Measurements from ENCODE around the gene TLN1. TPM values are rescaled to one million over a fixed set of nuclear protein-coding genes. Genes with fewer than 3 reads are reported as not detected.

The TLN1 gene
- total RNA-seq, 1 donor from 2014 or later: 93.7 TPM

DNA sequence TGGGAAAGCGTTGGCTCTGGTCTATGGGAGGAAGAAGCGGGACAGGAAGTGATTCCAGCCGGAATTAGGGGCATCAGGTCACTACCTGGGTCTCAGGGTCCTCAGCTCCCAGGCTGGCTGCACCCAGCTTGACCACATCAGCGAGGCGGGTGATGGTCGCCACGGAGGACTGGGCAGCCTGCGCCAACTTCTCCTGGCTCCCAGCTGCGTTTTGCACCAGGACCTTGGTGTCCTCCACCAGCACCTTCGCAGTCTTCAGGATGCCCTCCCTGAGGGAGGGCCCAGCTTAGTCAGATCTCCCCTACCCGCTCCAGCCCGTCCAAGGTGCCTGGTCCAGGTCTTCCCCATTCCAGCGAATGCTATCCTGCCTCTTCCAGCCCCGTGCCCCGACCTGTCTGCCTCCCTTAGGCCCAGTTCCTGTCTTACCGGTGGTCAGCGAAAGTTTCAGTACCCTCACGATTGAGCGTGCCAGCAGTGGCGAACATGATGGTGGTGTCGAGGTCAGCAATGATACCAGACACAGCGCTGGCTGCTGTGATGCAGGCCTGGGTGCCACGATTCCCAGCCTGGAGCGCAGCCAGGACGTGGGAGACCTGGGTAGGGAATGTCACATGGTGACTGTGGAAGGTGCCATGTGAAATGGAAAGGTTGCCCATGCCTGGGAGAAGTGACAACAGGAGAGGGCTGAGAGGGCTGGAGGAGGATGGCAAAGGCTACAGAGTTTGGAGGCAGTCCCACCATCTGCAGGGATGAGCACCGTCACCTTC, 27.9 kb downstream of the TLN1 start:
- no peak for DNase-seq

DNA sequence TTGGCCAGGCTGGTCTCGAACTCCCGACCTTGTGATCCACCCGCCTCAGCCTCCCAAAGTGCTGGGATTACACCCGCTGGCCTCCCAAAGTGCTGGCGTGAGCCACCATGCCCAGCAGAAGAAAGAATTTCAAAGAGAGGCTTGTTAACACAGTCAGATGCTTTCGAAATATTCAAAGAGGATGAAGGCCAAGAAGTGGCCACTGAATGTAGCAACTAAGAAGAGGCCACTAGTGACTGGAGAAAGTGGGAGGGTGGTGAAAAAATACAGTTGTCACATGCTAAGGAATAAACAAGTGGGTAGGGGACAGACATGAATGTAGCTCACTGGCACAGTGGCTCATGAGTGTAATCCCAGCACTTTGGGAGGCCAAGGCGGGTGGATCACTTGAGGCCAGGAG, 29.3 kb downstream of the TLN1 start:
- DNase-seq: no peak

DNA sequence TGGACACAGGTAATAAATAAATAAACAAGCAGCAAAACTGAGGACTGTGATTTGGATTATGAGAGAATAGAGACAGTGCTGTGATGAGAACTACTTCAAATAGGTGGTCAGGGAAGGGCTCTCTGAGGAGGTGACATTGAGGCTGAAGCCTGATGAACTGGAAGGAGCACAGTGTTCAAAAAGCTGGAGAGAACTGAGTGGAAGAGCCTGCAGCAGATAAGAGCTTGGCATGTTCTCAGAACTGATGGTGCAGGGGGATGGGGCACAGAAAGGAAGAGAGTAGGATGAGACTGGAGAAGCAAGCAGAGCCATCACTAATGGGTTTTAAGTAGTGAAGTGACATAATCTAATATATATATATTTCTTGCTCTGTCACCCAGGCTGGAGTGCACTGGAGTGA, 31.1 kb downstream of the TLN1 start:
- no peak for DNase-seq

DNA sequence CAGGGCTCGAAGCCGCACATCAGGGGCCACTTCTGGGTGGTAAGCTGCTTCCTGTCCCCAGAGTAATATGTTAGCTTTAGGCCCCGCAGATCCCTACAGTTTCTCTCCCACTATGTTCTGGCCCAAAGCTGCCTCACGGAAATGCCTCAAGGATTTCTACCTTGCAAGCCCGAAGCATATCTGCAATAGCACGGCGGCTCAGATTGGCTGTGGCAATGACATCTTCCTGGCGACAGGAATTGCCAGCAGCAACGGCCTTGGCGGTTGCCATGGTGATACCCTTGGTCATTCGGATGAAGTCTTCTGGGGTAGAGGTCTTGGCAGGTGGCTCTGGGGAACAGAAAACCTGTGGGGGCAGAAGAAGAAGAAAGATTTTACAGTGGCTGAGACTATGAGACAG, 32.0 kb downstream of the TLN1 start:
- DNase-seq: no peak

DNA sequence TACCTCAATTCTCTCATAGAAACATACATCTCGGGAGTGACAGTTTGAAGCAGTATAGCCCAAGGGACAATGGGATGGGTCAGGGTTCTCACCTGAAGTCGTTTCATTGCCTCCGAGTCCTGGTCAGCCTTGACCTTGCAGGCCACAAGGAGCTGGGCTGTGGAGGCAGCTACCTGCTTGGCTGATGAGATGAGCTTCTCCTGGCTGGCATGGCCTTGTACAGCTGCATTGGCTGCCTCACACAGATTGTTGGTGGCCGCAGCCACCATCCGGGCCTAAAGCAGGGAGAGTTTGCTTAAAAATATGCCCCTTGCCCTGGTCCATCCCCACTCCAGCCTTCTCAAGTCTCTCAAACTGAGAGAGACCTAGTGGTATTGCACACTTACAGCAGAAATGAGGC, 33.8 kb downstream of the TLN1 start:
- DNase-seq: no peak

DNA sequence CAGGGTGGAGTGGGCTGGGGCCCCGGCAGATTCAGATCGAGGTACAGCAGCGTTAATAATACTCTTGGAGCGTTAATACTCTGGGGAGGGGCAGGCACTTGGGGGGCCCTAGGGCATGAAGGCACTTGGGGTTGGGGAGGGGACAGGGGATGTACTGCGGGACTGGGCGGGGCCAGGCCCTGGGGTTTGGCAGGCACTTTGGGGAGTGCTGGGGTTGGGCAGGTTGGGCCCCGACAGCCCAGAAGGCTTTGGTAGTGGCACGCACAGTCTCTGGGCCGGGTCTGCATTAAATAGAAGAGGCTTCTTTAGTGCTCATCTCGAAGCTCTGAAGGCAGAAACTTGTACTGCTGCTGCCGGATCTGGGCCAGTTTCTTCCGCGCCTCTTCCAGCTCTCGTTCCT, 34.5 kb downstream of the TLN1 start:
- no peak for DNase-seq

DNA sequence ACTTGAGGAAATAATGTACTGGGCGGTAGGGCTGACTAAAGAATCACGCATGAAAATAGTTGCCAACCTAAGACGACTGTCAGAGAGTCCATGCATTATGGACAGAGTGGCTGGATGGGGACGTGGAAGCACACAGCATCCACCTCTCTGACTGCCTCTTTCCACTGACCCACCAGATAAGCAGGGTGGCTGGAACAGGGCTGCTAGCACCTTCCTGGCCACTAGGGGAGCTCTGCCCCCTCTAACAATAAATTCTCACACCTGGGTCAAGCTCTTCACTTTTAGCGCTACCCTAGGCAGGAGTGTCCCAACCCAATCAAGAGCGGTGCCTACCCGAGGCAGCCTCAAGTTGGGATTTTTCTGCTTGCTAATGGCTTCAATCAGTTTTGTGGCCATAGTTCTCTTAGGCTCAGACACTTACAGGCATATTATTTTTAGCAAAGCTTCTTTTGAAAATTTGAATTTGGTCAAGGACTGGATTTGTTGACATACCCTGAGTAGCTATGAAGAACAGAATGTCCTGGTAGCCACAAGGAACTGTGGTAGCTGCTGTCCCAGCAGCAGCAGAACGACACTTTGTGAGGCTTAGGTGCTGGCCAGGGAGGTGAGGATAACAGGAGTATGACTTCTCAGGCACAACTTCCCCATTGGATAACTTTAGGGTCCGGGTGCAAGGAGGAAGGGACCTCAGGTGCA, 35.3 kb downstream of the TLN1 start:
- peak; percentile 5 for DNase-seq

DNA sequence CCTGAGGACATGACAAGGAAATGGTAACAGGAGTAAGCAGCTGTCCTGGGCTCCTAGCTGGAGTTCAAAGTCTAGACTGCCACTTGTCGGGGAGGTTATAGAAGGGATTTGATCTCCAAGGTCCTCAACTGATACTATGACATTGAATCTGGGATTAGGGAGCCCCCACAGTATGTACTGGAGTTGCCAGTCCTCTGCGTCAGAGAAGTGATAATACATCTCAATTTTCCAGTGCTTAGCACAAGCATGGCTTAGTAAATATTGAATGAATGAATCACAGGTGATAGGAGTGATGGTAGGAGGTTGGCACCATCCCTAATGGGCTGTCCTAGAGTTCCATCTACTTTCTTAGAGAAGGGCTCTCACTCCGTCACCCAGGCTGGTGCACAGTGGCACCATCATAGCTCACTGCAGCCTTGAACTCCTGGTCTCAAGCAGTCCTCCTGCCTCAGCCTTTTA, 36.0 kb downstream of the TLN1 start:
- DNase-seq: no peak

DNA sequence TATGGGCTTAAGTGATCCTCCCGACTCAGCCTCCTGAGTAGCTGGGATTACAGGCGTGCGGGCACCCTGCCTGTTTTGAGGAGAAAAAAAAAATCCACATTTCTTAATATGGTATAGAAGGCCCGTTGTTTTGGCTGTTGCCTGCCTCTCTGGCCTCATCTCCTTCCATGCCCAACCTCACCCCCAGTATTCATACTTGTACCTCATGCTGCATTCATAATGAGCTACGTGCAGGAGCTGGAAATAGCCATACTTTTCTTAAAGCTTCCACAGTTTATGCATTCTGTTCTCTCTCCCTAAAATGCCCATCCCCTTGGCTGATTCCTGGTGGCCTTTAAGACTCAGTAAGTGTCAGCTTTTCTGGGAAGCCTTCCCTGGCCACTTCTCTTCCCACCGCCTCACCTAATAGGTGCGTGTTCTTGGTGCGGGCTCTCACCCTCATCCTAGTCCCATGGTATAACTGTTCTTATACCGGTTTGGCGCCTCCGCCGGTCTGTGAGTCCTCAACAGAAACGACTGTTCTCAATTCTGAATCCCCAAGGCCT, 40.2 kb downstream of the TLN1 start:
- DNase-seq: no peak

DNA sequence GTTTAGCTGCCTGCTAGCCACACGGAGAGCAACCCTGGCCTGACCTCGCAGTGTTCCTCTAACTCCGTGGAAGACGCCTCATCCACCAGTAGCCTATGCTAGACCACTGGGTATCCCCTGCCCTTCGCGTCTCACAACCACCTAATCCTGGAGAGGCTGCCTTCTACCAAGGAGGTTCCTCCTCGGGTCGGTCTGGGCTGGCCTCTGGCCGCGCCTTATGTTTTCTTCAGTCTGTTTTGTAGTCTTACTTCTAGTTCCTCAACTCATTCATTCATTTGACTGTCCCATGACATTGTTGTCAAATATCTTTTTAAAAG, 40.7 kb downstream of the TLN1 start:
- no peak for DNase-seq

DNA sequence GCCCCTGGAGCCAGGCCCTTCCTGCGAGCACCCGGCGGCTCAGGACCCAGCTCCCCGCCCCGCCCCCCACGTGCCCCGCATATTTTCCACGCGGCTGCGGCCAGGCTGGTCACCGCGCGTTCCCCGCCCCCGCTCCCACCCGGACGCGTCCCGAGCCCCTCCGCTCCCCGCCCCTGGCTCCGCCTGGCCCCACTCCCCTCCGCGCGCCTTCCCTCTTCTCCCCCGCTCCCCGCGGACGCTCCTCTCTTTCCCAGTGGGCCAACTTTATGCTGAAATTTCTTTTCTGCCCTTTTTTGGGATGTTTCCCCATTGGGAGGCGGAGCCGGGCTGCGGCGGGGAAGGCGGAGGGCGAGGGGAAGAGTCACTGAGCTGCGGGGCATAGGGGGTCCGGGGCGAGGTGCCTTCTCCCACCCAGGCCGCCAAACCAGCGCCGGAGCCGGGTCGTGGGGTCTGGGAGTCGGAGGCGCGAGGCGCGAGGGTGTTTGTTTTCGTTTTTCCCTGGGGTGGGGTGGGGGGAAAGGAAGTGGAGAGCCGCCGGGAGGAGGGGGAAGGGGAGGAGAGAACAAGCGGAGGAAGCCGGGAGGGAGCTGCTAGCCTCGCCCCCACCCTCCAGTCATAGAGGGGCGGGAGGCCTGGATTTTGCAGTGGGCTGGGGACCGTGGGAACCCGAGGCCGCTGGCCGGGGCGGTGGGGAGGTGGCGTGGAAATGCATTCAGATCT, 41.2 kb downstream of the TLN1 start:
- DNase-seq: no peak

DNA sequence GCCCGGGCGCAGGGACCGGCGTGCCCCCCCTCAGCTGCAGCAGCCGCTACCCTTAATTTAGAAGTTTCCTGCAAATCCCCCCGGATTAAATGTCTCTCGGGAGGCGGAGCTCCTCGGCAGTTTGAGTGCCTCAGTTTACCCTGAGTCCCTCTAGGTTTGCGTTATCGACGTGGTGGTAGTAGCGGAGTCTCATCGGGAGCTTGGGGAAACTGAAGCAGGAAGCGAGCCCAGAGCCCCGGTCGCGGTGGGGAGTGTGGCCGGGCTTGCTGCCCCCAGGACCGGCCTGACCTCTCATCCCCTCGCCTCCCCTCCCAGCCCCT, 41.7 kb downstream of the TLN1 start:
- peak; percentile 64 for DNase-seq

DNA sequence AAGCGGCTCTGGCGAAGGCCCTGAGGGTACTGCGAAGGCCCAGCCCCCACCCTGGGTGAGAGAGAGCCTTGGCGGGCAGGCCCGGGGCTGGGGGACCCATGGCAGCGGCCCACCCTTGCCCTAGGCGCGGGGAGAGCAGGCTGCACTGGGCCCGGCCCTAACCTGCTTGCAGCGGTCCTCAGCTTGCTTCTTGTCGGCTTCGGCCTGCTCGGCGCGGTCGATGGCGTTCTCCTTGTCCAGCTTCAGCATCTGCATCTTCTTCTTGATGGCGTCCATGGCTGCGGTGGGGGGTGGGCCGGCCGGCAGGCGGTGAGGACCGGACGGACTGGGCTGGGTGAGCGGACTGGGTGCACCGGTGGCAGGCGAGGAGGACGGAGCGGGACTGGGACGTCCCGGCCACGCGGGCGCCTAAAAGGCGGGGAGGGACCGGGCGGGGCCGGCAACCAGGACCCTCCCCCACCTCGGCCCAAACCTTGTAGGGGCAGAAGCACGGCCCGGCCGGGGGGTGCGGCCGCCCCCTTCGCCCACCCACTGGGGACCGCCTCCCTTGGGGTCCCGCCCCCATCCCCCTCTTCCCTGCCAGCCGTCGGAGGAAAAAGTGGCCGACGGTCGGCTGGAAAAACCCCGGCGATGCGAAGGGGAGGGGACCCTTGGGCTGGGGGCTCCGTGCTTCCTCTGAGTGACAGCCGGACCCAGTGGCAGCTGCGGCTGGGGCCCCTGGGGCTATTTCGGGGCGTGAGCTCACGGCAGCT, 42.3 kb downstream of the TLN1 start, which contains the start of gene TPM2:
Gene TPM2 (minus strand): TSS at position 384 of the 752 bp plus-strand sequence. CDS start 108 bp downstream, at position 276.
- DNase-seq: no peak

DNA sequence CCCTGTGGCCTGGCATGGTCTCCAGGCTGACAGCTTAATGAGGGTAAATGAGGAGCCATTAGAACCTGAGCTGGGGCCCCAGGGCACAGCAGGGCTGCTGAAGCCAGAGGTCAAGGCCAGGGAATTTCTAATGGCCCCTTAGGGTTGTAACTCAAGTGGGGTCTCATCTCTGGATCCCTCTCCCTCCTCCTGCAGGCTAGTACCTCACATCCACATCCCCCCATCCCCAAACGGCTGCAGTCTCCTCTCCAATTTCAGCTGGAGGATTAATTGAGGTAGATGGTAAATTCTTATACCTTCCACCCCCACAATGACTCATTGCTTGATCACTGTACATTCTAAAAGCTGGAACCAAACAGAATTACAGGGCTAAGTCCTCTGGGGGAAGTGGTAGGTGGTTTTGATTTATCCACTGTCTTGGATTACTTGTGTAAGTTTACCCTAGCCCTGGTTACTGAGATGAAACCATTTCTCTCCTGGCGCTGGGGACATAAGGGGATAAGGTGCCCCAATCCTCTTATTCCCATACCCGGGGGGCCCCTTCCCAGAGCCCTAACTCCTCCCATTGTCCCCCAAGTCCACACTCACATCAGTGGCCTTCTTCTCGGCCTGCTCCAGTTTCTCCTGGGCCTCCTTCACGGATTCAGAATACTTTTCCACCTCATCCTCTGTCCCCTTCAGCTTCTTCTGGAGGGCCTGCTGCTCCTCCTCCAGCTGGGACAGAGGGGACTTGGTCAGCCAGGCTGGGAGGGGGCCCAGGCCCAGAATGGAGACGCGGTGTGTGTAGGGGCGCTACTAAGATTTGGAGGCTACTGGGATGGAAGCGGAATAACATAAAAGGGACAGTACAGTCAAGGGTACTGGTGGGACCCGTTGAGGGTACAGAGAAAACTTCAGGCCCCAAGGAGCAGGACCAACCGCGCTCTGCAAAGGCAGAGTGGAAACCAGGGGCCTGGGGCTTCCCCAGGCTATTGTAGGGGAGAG, 43.1 kb downstream of the TLN1 start:
- no peak for DNase-seq

DNA sequence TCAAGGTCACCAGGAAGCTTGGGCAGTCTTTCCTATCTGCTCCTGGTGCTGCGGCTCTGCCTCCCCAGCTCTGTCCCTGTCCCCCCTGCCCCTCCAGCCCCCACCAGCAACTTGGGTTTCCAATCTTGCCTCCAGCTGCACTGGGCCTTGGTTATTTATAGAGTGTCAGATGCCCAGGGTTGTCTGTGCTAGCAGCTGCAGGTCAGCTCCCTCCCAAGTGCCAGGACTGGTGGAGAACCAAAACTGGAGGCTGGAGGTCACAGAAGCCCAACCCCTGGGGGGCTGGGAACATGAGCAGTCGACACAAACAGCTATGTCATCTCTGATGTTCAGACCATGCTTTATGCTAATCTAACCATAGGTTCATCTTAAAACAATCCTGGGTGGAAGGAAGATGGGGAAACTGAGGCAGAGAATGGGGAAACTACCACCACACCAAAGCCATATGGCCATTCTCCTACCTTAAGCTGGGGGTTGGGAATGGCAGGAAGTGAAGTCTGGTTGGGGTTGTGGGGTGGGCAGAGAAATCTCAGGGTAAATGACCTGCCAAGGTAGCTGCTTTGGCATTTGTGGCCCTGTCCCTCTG, 43.9 kb downstream of the TLN1 start:
- DNase-seq: no peak

DNA sequence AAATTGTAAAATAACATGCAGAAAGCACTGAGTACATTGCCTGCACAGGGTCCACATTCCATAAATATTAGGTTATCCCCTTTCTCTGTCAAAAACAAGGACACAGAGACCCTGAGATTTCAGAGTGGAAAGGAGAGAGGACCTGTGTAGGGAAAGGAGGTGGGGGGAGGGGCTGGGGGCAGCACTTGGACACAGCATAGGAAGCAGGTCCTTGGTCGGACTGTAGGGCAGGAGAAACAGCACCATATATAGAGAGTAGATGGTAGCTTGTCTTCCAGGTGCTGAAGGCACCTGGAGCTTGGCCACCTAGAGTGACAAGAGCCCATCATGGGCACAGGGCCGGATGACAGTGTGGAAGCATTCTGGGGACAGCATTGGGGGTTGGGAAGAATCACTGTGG, 44.7 kb downstream of the TLN1 start:
- DNase-seq: no peak

DNA sequence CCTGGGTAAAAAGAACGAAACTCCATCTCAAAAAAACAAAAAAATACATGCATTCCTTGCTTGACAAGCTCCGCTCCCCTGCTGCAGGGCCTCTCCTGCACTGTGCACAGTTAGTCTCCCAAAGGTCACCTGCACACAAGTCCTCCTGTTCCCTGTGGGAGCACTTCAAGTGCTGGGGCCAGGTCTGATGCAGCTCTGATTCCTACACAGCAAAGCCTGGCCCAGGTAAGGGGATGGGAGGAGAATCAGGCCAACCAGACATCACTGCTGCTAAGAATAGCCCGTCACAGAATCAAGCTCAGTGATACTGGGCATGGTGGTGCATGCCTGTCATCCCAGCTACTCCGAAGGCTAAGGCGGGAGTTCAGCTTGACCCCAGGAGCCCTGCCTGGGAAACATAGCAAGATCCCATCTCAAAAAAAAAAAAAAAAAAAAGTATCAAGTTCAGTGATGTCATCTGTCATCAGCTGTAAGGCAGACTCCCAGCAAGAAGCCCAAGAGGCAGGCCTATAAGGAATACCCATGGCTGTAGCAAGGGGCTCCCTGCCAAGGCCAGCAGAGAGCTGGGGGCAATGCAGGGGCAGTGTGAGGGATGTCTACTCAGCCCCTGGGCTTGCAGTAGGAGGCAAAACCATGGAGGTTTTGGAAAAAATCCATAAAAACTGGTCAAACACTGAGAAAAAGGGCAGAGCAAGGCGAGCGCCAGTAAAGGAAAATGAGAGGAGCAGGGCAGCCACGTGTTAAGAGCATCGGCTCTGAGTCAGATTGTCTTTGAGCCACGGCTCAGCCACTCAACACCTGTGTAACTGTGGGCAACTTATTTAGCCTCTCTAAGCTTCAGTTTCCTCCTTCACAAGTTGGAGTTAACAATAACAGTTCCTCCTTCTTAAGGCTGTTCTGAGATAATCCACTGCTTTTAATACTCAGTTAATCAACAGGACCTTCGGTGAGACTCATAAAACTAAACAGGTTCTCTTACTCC, 45.5 kb downstream of the TLN1 start:
- DNase-seq: no peak

DNA sequence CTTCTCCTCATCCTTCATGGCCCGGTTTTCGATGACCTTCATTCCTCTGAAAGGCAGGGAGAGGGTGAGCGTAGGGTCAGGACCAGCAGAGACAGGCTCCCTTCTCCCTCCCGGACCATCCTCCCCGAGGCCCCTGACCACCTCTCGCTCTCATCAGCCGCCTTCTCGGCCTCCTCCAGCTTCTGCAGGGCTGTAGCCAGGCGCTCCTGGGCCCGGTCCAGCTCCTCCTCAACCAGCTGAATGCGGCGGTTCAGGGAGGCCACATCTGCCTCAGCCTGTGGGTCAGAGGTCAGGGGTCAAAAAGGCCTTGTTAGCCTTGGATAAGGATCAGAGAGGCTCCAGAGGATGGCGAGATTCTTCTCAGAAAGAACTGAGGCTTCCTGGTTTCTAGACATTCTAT, 46.5 kb downstream of the TLN1 start:
- DNase-seq: no peak

DNA sequence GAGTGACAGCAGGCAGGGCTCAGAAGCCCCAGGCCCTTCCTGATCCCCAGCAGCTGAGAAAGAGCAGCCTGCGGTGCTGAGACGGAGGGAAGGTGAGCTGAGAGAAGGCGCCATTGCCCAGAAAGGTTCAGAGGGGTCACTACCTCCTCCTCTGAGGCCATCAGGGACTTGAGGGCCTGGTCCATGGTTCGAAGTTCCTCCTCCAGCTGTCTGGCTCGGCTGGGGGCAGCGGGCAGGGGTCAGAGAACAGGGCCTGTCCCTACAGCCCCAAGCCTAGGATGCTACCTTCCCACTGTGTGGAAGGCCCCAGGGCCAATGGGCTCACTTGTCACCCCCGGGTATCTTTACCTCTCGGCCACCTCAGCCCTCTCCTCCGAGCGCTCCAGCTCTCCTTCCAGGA, 47.1 kb downstream of the TLN1 start:
- no peak for DNase-seq

DNA sequence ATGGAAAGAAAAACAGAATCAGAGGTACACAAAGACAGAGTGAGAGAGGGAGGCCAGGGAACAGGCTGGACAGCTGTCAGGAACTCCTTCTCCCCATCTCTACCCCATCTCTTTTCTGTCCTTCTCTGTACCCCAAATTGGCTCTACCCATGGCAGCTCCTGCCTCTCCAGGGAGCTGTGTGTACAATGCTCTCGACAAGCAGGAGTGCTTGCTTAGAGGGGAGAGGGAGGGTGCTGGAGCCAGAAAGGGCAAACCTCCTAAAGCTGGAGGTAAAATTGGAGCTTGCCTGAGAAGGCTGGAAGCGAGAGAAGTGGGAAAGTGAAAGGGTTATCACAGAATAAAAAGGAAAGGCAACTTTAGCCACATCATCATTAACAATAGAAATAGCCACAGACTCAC, 48.7 kb downstream of the TLN1 start:
- DNase-seq: no peak

Measured in skin of body (tissue), 2 donors.